Right forelimb (tissue), 1 donor: Measurements from ENCODE around the gene ZC4H2.
A peak's percentile ranks its signal among the peaks of the same experiment; 100 is the strongest.
"Not testable (repeated sequence)": the region's sequence is repeated elsewhere in the genome, so short reads cannot be mapped to it uniquely, and the experiment has no call there.

Experiments used
- DNase-seq: peaks from one replicate; pipeline ENCODE4 v3.0.0-alpha.2; 2018

The ZC4H2 gene

GRCh38 chrX:64975989-64976672 is at the start of gene ZC4H2:
Gene ZC4H2 (minus strand): TSS chrX:64976450. CDS start chrX:64976377, 73 bp downstream.
- DNase-seq, result peak; percentile 69

GRCh38 chrX:65017451-65017850 is 41.2 kb upstream of the ZC4H2 start:
- DNase-seq, result no peak

- no peak for DNase-seq
These were observed 38.0 kb upstream of the ZC4H2 start for GRCh38 chrX:65014230-65014629.

GRCh38 chrX:65009459-65009858 is 33.2 kb upstream of the ZC4H2 start:
- no peak for DNase-seq

GRCh38 chrX:65002208-65002607 is 26.0 kb upstream of the ZC4H2 start:
- DNase-seq, result not testable (repeated sequence)

- DNase-seq, result no peak
These were observed 20.6 kb upstream of the ZC4H2 start for GRCh38 chrX:64996805-64997204.

GRCh38 chrX:64994131-64994798 is 18.0 kb upstream of the ZC4H2 start:
- no peak for DNase-seq

- DNase-seq, result no peak
These were observed 1.6 kb upstream of the ZC4H2 start for GRCh38 chrX:64977830-64978229.

GRCh38 chrX:64977051-64977450 is 801 bp upstream of the ZC4H2 start:
- DNase-seq, result no peak

GRCh38 chrX:64976673-64977040 is 407 bp upstream of the ZC4H2 start:
- no peak for DNase-seq

GRCh38 chrX:64975491-64975890 is 759 bp downstream of the ZC4H2 start:
- peak; percentile 49 for DNase-seq

- no peak for DNase-seq
These were observed 50.8 kb downstream of the ZC4H2 start for GRCh38 chrX:64925480-64925879.

GRCh38 chrX:64908121-64908520 is 68.1 kb downstream of the ZC4H2 start:
- no peak for DNase-seq

GRCh38 chrX:64894454-64895038 is 81.7 kb downstream of the ZC4H2 start:
- DNase-seq, result no peak

- no peak for DNase-seq
These were observed 90.4 kb downstream of the ZC4H2 start for GRCh38 chrX:64885850-64886249.

GRCh38 chrX:64878709-64879108 is 97.5 kb downstream of the ZC4H2 start:
- DNase-seq, result not testable (repeated sequence)

- DNase-seq, result no peak
These were observed 109.0 kb downstream of the ZC4H2 start for GRCh38 chrX:64867217-64867616.
